ENCODE results near the gene ATMIN.

The ATMIN gene

DNA sequence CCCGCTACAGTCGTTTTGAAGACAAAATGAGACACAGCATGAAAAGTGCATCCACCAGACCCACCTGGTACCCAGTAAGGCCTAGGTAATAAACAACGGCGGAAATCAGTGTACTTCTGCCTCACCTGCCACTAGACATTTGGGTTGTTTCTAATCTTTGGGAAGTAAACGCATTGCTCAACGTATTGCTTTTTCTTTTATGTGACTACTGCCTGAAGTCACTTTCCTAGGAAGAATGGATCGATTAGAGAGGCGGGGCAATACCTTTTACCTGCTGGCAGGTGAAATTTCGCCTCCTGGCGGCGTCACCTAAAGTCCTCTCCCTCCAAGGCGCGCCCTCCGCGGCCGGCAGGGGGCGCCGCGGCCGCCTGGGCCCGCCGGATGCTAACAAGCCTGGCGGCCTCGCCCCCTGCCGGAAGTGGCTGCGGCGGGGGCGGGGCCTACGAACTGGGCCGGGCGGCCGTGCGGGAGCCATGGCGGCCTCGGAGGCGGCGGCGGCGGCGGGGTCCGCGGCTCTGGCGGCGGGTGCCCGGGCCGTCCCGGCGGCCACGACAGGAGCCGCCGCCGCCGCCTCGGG is at the start of gene ATMIN:
Gene ATMIN, plus strand, starts transcription at position 445 of the 577 bp plus-strand sequence. Its CDS starts 29 bp downstream, at position 474.
- DNase-seq, result peak; percentile 96

- no peak for DNase-seq
These were observed 49.1 kb upstream of the ATMIN start for GRCh38 chr16:80986557-80986956.

DNA sequence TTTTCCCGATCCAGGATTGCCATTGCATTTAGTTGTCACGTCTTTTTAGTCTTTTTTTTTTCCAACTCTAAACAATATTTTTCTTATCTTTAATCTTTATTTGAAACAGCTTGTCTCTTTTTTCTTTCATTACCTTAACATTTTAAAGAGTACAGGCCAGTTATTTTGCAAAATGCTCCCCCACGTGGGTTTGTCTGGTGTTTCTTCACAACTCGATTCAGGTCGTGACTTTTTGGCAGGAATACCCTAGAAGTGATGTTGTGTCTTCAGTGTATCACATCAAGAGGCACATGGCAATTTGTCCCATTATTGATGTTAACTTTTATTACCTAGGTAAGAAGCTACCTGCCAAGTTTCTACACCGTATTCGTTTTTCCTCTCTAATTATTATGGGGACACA is 46.9 kb upstream of the ATMIN start:
- DNase-seq, result no peak

- no peak for DNase-seq
These were observed 45.8 kb upstream of the ATMIN start for GRCh38 chr16:80989801-80990200.

GRCh38 chr16:80990577-80990976 is 45.1 kb upstream of the ATMIN start:
- DNase-seq, result no peak

- DNase-seq, result no peak
These were observed 44.7 kb upstream of the ATMIN start for GRCh38 chr16:80990978-80991377.

DNA sequence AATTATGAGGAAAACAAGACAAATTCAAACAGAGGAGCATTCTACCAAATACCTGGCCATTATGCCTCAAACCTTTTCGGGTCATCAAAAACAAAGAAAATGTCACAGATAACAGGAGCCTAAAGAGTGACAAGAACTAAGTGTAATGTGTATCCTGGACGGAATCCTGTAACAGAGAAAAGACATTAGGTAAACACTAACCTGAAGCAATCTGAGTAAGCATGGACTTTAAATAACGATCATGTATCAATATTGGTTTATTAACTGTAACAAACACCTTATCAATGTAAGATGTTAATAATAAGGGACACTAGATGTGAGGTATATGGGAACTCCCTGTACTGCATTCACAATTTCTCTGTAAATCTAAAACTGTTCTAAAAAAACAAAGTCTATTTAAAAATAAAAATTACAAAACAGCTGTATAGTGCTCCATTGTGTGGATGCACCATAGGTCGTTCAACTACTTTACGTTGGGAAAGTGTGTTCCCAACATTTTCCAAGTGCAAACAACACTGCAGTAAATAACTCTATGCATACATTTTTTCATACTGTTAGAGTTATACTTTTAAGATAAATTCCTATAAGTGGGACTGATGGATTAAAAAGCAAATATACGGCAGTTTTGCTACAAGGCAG is 43.7 kb upstream of the ATMIN start:
- DNase-seq, result no peak

DNA sequence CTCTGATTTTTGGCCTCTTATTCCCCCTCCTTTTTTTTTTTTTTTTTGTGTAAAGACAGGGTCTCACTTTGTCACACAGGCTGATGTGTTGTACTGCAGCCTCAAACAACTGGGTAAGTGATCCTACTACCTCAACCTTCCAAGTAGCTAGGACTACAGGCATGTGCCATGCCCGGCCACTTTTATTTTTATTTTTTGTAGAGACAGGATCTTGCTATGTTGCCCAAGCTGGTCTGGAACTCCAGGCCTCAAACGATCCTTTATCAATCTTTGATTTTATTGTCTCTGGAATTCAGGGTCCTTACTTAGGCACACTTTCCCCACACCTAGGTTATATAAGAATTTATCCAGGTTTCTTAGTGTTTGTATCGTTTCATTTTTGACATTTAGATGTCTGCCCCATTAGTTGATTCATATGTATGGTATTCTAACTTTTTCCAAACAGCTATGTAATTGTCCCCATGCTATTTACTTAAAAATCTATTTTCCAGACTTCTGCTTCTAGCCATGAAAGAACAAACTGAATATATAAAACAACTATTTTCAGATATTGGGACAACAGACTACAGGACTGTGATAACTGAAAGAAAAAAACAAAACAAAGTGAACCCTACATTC is 42.9 kb upstream of the ATMIN start:
- DNase-seq, result no peak

DNA sequence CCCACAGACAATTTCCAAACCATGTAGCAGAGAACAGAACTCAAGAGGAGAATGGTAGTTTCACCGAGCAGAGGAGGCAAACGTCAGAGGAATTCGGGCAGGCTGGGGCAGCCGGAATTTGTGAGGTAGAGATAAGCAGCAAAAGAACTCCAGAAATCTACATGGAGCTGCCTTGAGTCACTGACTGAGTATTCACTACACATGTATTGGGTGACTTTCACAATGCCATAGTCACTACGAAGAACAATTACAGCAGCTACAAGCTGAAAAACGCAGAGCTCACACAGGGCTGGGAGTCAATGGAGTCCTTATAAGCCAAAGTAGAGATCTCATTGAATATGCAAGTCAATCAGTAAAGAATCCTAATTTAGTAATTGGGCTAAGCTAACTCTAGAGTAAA is 42.3 kb upstream of the ATMIN start:
- DNase-seq, result no peak

- no peak for DNase-seq
These were observed 41.8 kb upstream of the ATMIN start for GRCh38 chr16:80993834-80994233.

- no peak for DNase-seq
These were observed 41.2 kb upstream of the ATMIN start for GRCh38 chr16:80994451-80994850.

- DNase-seq, result no peak
These were observed 38.9 kb upstream of the ATMIN start for GRCh38 chr16:80996688-80997138.

DNA sequence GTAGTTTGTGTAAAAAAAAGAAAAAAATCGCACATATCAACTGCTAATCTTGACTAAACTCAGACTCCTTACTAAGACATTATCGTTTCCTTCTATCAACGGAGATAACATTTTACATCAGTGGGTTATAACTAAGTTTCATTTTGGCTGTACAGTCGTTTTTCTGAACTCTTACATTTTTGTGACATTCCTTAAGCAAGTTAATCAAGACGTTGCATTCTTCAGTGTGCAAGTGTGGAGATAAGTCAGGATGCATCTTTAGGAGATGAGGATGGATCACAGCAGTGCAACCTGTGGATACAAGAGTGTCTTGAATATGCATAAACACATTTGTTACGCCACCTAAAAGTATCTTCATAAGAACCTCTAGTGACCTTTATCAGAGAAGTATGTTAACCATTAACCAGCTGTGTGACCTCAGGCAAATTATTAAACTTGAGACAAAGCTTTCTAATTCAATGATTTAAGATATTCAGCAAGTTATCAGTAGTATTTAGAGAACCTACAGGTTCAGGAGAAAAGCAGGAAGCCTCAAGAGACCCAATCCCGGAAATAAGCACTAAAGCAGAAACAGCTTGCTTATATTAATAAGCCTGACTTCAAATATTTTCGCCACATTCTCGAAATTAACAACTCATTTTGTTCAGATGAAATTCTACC is 38.4 kb upstream of the ATMIN start:
- no peak for DNase-seq

GRCh38 chr16:80997964-80998620 is 37.5 kb upstream of the ATMIN start:
- no peak for DNase-seq

GRCh38 chr16:81000873-81001272 is 34.8 kb upstream of the ATMIN start:
- DNase-seq, result no peak

- no peak for DNase-seq
These were observed 34.3 kb upstream of the ATMIN start for GRCh38 chr16:81001330-81001729.

GRCh38 chr16:81003064-81003463 is 32.6 kb upstream of the ATMIN start:
- DNase-seq, result no peak

DNA sequence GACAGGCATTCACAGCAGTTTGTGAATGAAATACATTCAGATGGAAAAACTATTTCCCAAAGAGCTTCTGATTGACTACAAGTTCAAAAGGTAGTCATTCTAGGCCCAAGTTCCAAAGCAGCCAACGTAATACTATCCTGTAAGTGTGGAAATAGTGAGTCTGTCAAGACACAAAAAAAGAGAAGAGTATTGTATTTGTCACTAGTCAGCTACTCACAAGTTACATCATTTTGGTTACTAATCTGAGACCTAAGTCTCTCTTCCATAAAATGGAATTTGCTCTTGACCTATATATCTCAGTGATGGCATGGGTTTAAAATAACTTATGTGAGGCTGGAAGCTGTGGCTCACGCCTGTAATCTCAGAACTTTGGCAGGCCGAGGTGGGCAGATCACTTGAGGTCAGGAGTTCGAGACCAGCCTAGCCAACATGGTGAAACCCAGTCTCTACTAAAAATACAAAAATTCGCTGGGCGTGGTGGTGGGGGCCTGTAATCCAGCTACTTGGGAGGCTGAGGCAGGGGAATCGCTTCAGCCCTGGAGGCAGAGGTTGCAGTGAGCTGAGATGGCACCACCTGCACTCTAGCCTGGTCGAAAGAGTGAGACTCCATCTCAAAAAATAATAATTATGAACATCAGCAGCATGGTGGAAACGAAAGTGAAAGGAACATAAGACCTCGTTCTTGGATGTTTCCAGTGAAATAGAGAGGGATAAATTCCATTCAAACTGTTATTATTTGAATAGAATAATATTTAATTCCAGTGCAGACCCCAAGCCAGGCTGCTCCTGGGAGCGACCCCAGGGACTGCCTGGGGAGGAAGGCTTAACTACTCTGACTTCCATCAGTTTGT is 31.8 kb upstream of the ATMIN start:
- no peak for DNase-seq

- DNase-seq, result no peak
These were observed 30.8 kb upstream of the ATMIN start for GRCh38 chr16:81004646-81005353.

GRCh38 chr16:81005610-81006161 is 30.0 kb upstream of the ATMIN start:
- no peak for DNase-seq

DNA sequence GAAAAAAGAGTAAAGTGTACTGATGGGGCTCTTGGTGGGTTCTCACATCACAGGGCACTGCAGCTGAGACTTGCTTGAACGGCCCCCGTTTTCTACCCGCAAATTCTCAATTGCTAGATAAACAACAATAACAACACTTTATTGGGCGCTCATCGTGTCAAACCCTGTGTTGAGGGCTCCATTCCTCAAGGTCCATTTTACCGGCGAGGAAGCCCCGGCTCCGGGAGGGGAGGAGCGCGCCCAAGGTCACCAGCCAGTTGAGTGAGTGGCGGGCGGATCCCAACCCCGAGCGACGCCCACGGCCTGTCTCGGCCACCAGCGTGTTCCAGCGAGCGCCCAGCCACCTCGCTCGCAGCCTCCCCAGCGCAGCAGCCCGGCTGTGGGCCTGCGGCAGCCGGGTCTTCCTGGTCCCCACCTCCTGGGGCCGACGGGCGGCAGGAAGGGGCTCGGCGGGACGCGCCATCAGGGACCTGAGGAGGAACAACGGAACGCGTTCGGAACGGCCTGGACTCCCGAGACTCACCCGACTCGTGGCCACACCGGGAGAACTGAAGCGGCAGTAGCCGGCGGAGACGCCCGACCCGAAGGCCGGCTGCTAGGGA is 29.3 kb upstream of the ATMIN start:
- peak; percentile 91 for DNase-seq
